Calu3 (cell line): ENCODE results near the gene ARHGEF28. TPM values are rescaled to one million over a fixed set of nuclear protein-coding genes. Genes with fewer than 3 reads are reported as not detected.

Experiments used
- BruUV-seq: library from RNA; stranded (reverse); fragments of 400-500 nt; replicated peaks from 2 replicates; lab custom pipeline; 2021; lab: Mats Ljungman, UMichigan
- CTCF ChIA-PET: fragments of 300-600 bp; sonication (Branson Sonifier 250); formaldehyde crosslinking; loops from one replicate; lab custom pipeline; 2022; ENCODE audit warnings: antibody characterized with exemption; lab: Charles Lee
- DNase-seq: peaks from one replicate; pipeline ENCODE4 v3.0.0; 2022
- H3K27ac Mint-ChIP-seq: one replicate; pipeline ENCODE4 v1.8.0; 2022; ENCODE audit warnings: mixed read lengths; ENCODE audit not compliant: unreplicated experiment
- H3K27me3 Mint-ChIP-seq: one replicate; pipeline ENCODE4 v1.8.0; 2022; ENCODE audit warnings: mixed read lengths; ENCODE audit not compliant: unreplicated experiment
- H3K36me3 Mint-ChIP-seq: one replicate; pipeline ENCODE4 v1.8.0; 2022; ENCODE audit warnings: mild to moderate bottlenecking, moderate library complexity, mixed read lengths; ENCODE audit not compliant: insufficient read depth, unreplicated experiment
- H3K4me1 Mint-ChIP-seq: one replicate; pipeline ENCODE4 v1.8.0; 2022; ENCODE audit warnings: mild to moderate bottlenecking, low read depth, mixed read lengths; ENCODE audit not compliant: unreplicated experiment
- H3K4me3 Mint-ChIP-seq: one replicate; pipeline ENCODE4 v1.8.0; 2022; ENCODE audit warnings: mild to moderate bottlenecking, low read depth, moderate library complexity, mixed read lengths; ENCODE audit not compliant: unreplicated experiment
- H3K9me3 Mint-ChIP-seq: one replicate; pipeline ENCODE4 v1.8.0; 2022; ENCODE audit warnings: low read depth, mixed read lengths; ENCODE audit not compliant: unreplicated experiment
- intact Hi-C: fragments of 100-400 bp; cut with micrococcal nuclease; formaldehyde crosslinking; loops from one replicate; pipeline ENCODE4 v1.10.0; 2022; ENCODE audit not compliant: unreplicated experiment
- total RNA-seq: library from RNA; stranded (reverse); gene quantifications from 2 replicates; pipeline ENCODE4 v1.2.3, GENCODE V29; 2022
- TF ChIP-seq, protein P1 (sequence below): fragments of 200-600 bp; IDR thresholded peaks from one replicate; pipeline ENCODE4 v1.8.0; 2022; ENCODE audit warnings: antibody characterized with exemption; ENCODE audit not compliant: unreplicated experiment

ARHGEF28 gene
- total RNA-seq, 1 experiment from 2014 or later = 92.0 TPM

DNA sequence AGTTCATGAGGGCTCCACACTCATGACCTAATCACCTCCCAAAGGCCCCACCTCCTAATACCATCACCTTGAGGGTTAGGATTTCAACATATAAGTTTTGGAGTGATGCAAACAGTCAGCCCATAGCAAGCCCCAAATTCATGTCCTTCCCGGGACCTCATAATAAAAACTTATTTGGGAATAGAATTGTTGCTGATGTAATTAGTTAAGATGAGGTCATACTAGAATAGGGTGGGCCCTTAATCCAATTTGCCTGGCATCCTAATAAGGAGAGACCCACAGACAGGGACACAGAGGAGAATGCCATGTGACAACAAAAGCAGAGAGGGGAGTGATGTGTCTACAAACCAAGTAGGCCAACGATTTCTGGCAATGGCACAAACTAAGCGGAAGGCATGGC, 347.1 kb downstream of the ARHGEF28 start:
- CTCF ChIA-PET = no interaction called here
- H3K4me3 Mint-ChIP-seq = no peak overlapping the region
- no peaks in the 10 kb centered on the region for H3K9me3 Mint-ChIP-seq
- intact Hi-C loops = no loop called here
- no TSS peak for BruUV-seq
- no peak overlapping the region for H3K27ac Mint-ChIP-seq
- H3K27me3 Mint-ChIP-seq = peaks cover 8% of the 10 kb centered on the region
- TF ChIP-seq, protein P1, sequence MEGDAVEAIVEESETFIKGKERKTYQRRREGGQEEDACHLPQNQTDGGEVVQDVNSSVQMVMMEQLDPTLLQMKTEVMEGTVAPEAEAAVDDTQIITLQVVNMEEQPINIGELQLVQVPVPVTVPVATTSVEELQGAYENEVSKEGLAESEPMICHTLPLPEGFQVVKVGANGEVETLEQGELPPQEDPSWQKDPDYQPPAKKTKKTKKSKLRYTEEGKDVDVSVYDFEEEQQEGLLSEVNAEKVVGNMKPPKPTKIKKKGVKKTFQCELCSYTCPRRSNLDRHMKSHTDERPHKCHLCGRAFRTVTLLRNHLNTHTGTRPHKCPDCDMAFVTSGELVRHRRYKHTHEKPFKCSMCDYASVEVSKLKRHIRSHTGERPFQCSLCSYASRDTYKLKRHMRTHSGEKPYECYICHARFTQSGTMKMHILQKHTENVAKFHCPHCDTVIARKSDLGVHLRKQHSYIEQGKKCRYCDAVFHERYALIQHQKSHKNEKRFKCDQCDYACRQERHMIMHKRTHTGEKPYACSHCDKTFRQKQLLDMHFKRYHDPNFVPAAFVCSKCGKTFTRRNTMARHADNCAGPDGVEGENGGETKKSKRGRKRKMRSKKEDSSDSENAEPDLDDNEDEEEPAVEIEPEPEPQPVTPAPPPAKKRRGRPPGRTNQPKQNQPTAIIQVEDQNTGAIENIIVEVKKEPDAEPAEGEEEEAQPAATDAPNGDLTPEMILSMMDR = no peak
- no peaks in the 10 kb centered on the region for H3K4me1 Mint-ChIP-seq
- no peak for DNase-seq
- no peaks in the 10 kb centered on the region for H3K36me3 Mint-ChIP-seq

DNA sequence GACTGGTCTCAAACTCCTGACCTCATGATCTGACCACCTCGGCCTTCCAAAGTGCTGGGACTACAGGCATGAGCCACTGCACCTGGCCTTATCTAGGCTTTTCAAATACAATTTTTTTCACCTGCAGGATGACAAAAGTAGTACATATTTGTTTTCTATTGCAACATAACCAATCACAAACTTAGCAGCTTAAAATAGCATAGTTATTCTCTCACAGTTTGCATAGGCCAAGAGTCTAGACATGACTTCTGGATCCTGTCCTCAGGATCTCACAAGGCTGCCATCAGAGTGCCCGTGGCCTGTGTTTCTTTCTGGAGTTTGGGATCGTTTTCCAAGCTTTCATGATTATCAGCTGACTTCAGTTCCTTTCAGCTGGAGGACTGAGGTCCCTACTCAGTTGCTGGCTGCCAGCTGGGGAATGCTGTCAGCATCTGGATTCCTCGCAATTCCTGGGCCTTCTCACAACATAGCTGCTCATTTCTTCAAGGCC, 348.9 kb downstream of the ARHGEF28 start:
- Mint-ChIP-seq H3K27me3 (peaks cover 8% of the 10 kb centered on the region), H3K27ac (no peak overlapping the region), H3K9me3 (no peaks in the 10 kb centered on the region), H3K4me3 (no peak overlapping the region), H3K4me1 (no peaks in the 10 kb centered on the region), H3K36me3 (no peaks in the 10 kb centered on the region)
- no peak for DNase-seq
- intact Hi-C loops = no loop called here
- BruUV-seq = no TSS peak
- TF ChIP-seq, protein P1 = no peak
- CTCF ChIA-PET = no interaction called here

DNA sequence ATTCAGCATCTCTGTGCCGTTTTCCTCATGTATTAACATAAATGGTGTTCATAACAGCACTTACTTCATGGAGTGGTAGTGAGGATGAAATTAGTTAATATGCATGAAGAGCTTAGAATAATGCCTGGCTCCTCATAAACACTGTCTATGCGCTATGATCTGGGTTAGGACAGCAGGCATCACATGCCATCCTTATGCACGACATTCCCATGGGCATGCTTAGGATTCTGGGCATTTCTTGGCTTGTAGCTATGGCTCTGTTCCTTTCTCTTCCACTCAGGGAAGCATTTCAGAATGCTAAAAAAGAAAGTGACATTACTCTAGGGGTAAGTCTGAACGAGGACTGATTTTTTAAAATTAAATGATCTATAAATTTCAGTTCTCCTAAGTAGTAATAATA, 349.8 kb downstream of the ARHGEF28 start:
- Mint-ChIP-seq H3K4me3 (no peak overlapping the region), H3K27ac (no peak overlapping the region), H3K9me3 (no peaks in the 10 kb centered on the region), H3K27me3 (peaks cover 3% of the 10 kb centered on the region), H3K4me1 (no peaks in the 10 kb centered on the region), H3K36me3 (no peaks in the 10 kb centered on the region)
- BruUV-seq = no TSS peak
- intact Hi-C loops = no loop called here
- TF ChIP-seq, protein P1 = no peak
- CTCF ChIA-PET = no interaction called here
- DNase-seq = no peak

DNA sequence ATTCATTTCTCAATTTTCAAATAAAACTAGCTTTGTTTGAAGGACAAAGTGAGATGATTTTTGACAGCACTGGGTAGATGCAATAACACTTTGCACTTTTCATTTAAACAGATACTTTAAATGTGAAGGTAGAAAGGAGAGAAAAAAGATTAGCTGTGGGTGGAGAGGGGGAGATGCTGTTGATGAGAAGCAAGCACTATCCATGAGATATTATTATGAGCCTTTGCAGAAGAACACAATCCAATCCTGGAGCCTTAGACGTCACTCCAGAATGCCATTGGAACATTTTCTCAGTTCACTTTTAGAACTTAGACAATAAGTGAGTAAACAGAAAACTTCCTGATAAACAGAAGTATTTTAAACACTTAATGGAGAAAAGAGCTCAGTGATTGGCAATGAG, 351.1 kb downstream of the ARHGEF28 start:
- no TSS peak for BruUV-seq
- intact Hi-C loops = no loop called here
- no peak overlapping the region for H3K4me3 Mint-ChIP-seq
- peaks cover 5% of the 10 kb centered on the region for H3K27me3 Mint-ChIP-seq
- H3K9me3 Mint-ChIP-seq = no peaks in the 10 kb centered on the region
- H3K36me3 Mint-ChIP-seq = no peaks in the 10 kb centered on the region
- CTCF ChIA-PET = no interaction called here
- no peaks in the 10 kb centered on the region for H3K4me1 Mint-ChIP-seq
- no peak overlapping the region for H3K27ac Mint-ChIP-seq
- TF ChIP-seq, protein P1 = no peak
- DNase-seq = no peak
